ENCODE data around the gene RPS18. TPM values are rescaled to one million over a fixed set of nuclear protein-coding genes. Genes with fewer than 3 reads are reported as not detected.

RPS18 gene
- total and polyA plus RNA-seq, 4 donors: 742 to 1,432 (median 1,060) TPM

DNA sequence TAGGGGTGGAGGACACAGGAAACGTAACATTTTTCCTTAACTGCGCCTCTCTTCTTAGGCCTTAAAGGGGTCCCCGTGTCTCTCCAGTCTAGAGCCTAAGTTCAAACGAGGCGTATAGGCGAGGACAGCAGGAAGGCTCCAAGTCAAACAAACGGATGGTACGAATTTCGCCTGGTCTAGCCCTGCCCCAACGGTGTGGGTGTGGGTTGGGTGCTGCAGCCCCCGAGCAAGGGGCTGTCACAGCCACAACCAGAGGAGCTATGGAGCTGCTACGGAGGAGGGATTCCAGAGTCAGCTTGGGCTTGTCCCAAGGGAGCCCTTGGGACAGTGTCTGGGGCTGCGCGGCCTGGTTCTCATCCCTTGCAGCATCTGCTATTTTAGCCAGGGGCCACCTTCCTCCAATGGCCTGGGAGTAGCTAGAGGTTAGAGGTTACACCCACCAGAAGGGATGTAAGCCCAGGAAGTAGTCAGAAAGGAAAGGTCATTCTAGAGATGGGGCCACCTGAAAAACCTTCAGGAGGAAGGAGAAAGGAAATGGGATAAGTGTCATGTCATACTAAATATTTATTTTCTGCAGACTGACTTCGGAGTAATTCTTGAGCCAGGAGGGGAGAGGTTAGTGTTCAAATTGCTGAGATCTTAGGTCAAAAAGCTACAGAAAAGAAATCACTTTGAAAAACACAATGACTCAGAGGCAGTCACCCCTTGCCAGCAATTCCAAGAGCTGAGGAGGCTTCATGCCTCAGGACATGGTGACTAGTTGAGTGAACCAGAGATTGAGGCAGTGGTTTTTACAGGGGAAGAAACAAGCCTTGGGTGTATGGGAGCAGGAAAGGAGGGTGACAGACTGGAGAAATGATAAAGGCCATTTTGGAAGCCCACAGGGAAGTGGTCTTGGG, 21.9 kb upstream of the RPS18 start:
- Histone ChIP-seq H3K27ac (ENCODE audit: low read depth in 1 of 2, low read length in 2 of 2) (peak overlapping the region; percentile 88 to 92), H3K9ac (ENCODE audit: low read depth in 1 of 2, low read length in 2 of 2) (peak overlapping the region; percentile 40 to 79), H3K36me3 (ENCODE audit: control insufficient read depth in 4 of 4, insufficient read depth in 3 of 4, low read depth in 1 of 4, low read length in 3 of 4) (peaks cover 0 to 6% (median 1%) of the 10 kb centered on the region in 4 donors), H3K9me3 (ENCODE audit: control insufficient read depth in 4 of 4, low read length in 3 of 4) (no peaks in the 10 kb centered on the region), H3K27me3 (ENCODE audit: control insufficient read depth in 4 of 4, insufficient read depth in 4 of 4, low read length in 3 of 4) (no peaks in the 10 kb centered on the region), H3K4me3 (ENCODE audit: low read depth in 1 of 3, low read length in 3 of 3) (peak overlapping the region; percentile 55 to 76 (median 67)), H3K4me1 (ENCODE audit: control insufficient read depth in 4 of 4, insufficient read depth in 4 of 4, low read length in 3 of 4) (peaks cover 2 to 29% (median 23%) of the 10 kb centered on the region in 4 donors)
- DNase-seq (ENCODE audit: low spot score): no peak
- TF ChIP-seq RAD21 (IDR thresholded peaks at IDR 0.05) (no peak), EGR1 (IDR thresholded peaks at IDR 0.05; ENCODE audit: low read depth in 2 of 2) (no peak), HNF4G (IDR thresholded peaks at IDR 0.05) (no peak), TAF1 (conservative IDR thresholded peaks at IDR 0.05) (peak; percentile 1)
- WGBS: 20% methylated on average over 15 of the region's 15 CpGs

- H3K27ac ChIP-seq (ENCODE audit: low read depth in 1 of 2, low read length in 2 of 2): no peak overlapping the region
- H3K36me3 ChIP-seq (ENCODE audit: control insufficient read depth in 4 of 4, insufficient read depth in 3 of 4, low read depth in 1 of 4, low read length in 3 of 4): peaks cover 0 to 6% (median 3%) of the 10 kb centered on the region in 4 donors
- no peaks in the 10 kb centered on the region for H3K9me3 ChIP-seq (ENCODE audit: control insufficient read depth in 4 of 4, low read length in 3 of 4)
- no peak overlapping the region for H3K9ac ChIP-seq (ENCODE audit: low read depth in 1 of 2, low read length in 2 of 2)
- H3K4me1 ChIP-seq (ENCODE audit: control insufficient read depth in 4 of 4, insufficient read depth in 4 of 4, low read length in 3 of 4): peaks cover 2 to 29% (median 23%) of the 10 kb centered on the region in 4 donors
- H3K4me3 ChIP-seq (ENCODE audit: low read depth in 1 of 3, low read length in 3 of 3): no peak overlapping the region
- TF ChIP-seq FOXA2 (IDR thresholded peaks at IDR 0.05) (no peak), MAX (IDR thresholded peaks at IDR 0.05) (no peak), ATF3 (IDR thresholded peaks at IDR 0.05) (no peak), ZBTB33 (IDR thresholded peaks at IDR 0.05) (no peak), SP1 (IDR thresholded peaks at IDR 0.05) (no peak), RAD21 (IDR thresholded peaks at IDR 0.05) (no peak), HNF4G (IDR thresholded peaks at IDR 0.05) (no peak), EGR1 (IDR thresholded peaks at IDR 0.05; ENCODE audit: low read depth in 2 of 2) (no peak), TAF1 (conservative IDR thresholded peaks at IDR 0.05) (no peak), NR2F2 (IDR thresholded peaks at IDR 0.05) (no peak), HNF4A (conservative IDR thresholded peaks at IDR 0.05) (no peak), JUND (IDR thresholded peaks at IDR 0.05) (no peak), FOXA1 (IDR thresholded peaks at IDR 0.05) (no peak), RXRA (IDR thresholded peaks at IDR 0.05) (no peak), YY1 (IDR thresholded peaks at IDR 0.05) (no peak), CTCF (IDR thresholded peaks at IDR 0.05; ENCODE audit: low read depth, low read length, missing input control) (no peak)
- TF ChIP-seq, protein P1, sequence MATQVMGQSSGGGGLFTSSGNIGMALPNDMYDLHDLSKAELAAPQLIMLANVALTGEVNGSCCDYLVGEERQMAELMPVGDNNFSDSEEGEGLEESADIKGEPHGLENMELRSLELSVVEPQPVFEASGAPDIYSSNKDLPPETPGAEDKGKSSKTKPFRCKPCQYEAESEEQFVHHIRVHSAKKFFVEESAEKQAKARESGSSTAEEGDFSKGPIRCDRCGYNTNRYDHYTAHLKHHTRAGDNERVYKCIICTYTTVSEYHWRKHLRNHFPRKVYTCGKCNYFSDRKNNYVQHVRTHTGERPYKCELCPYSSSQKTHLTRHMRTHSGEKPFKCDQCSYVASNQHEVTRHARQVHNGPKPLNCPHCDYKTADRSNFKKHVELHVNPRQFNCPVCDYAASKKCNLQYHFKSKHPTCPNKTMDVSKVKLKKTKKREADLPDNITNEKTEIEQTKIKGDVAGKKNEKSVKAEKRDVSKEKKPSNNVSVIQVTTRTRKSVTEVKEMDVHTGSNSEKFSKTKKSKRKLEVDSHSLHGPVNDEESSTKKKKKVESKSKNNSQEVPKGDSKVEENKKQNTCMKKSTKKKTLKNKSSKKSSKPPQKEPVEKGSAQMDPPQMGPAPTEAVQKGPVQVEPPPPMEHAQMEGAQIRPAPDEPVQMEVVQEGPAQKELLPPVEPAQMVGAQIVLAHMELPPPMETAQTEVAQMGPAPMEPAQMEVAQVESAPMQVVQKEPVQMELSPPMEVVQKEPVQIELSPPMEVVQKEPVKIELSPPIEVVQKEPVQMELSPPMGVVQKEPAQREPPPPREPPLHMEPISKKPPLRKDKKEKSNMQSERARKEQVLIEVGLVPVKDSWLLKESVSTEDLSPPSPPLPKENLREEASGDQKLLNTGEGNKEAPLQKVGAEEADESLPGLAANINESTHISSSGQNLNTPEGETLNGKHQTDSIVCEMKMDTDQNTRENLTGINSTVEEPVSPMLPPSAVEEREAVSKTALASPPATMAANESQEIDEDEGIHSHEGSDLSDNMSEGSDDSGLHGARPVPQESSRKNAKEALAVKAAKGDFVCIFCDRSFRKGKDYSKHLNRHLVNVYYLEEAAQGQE (IDR thresholded peaks at IDR 0.05): no peak
- no peaks in the 10 kb centered on the region for H3K27me3 ChIP-seq (ENCODE audit: control insufficient read depth in 4 of 4, insufficient read depth in 4 of 4, low read length in 3 of 4)
- WGBS: 94% methylated on average over 13 of the region's 13 CpGs
- DNase-seq (ENCODE audit: low spot score): no peak
Measured at GRCh38 chr6:33250731-33251130, 21.1 kb upstream of the RPS18 start.
